Activated CD4-positive, alpha-beta T cell treated with anti-CD3 and anti-CD28 coated beads, Interleukin-2, amount 50 U/mL, for 1 hour (primary cell): ENCODE data around the gene TAS2R14.

Experiments used
- DNase-seq: peaks from one replicate; pipeline ENCODE4 v3.0.0-alpha.2; 2020

Gene TAS2R14

GRCh38 chr12:10901427-10901826 is 37.6 kb downstream of the TAS2R14 start:
- no peak for DNase-seq

GRCh38 chr12:10900972-10901371 is 38.1 kb downstream of the TAS2R14 start:
- no peak for DNase-seq

DNA sequence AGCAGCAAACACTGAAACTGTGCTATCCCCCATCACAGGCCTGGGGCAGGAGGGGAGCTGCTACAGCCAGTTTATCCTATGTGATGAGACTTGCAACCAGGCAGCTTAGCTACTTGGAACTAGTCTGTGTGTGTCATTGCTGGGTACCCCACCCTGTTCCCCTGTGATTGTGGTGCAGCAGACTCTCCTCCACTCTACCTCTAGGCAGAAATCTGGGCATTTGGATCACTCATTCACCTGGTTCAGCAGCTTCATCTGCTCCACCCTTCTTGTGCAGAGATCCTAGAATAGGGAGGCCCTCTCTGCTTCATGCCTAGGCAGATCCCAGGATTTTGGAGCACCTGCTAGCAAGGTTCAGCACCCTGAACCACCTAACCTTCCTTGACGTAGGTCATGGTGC is 38.5 kb downstream of the TAS2R14 start:
- DNase-seq = no peak

DNA sequence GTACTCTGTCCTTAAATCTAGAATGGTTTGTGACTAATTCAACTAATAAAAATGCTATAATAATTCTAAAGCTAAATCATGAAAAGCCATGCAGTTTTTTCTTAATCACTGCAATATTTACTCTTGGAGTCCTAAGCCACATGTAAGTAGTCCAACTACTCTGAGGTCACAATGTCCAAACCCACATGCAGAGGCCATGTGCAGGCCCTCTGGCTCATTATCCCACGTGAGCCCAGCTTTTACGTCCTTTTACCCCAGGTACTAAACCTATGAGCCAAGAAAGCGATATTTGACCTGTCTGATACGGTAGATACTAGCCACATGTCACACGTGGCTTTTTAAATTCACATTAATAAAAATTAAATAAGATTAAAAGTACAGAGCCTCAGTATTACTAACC is 42.2 kb downstream of the TAS2R14 start:
- no peak for DNase-seq

DNA sequence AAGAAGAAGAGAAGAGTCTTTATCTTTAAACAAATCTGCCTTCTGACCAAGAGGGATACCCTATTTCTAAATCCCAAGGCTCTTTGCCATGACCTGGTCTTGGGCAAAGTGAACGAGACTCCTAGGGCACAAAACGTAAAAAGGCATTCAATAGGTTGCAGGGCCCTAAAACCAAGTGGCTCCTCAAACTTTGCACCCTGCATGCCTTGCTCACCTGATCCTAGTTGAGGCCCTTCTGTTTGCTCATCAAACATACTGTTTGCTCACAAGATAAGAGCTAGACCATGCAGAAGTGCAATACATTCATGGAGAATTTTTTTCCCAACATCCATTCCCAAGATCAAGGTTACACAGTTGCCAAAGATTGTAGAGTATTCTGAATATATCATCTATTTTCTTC is 47.1 kb downstream of the TAS2R14 start:
- DNase-seq = no peak

DNA sequence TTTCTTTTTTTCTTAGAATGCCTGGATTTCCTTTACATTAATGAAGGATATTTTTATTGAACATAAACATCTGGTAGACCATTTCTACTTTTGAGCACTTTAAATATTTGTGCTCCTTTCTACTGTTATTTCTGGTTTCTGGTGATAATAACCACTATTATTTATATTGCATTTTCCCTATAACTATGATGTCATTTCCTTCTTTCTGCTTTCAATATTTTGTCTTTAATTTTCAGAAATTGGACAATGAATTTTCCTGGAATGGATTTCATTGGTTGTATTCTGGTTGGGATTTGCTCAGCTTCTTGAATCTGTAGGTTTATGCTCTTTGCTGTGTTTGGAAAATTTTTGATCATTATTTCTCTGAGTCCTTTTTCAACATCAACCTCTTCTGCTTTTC is 49.8 kb downstream of the TAS2R14 start:
- no peak for DNase-seq
